HepG2 (cell line): ENCODE results near the gene NUP153. TPM values are rescaled to one million over a fixed set of nuclear protein-coding genes. Genes with fewer than 3 reads are reported as not detected.

Source experiments
- AGO2 ChIP-seq: fragments of 200-400 bp; formaldehyde crosslinking; optimal IDR thresholded peaks from 2 replicates; pipeline ENCODE3; 2017; ENCODE audit warnings: mild to moderate bottlenecking, low read depth, low read length, moderate library complexity
- BORCS8-MEF2B ChIP-seq: sonication (generic); formaldehyde crosslinking; IDR thresholded peaks from 2 replicates; pipeline ENCODE4 v1.8.0; 2022; ENCODE audit warnings: mild to moderate bottlenecking, missing genetic modification reagents
- CHD2 ChIP-seq: IDR thresholded peaks from 2 replicates; pipeline ENCODE4 v1.6.1; 2011; ENCODE audit warnings: low read depth, low read length, improper control_type of control experiment
- CREM ChIP-seq, 2 experiments: sonication (generic) in 1 of 2; formaldehyde crosslinking in 1 of 2; IDR thresholded peaks; 2 replicates each; pipeline versions ENCODE4 v1.4.0 to v1.6.1; 2016 to 2020; ENCODE audit warnings: antibody characterized with exemption in 1 of 2, mild to moderate bottlenecking in 1 of 2, missing genetic modification reagents in 1 of 2
- HNRNPH1 ChIP-seq: fragments of 200-400 bp; formaldehyde crosslinking; optimal IDR thresholded peaks from 2 replicates; pipeline ENCODE3; 2017; ENCODE audit warnings: mild to moderate bottlenecking, low read depth, low read length
- HOXA5 ChIP-seq: sonication (generic); formaldehyde crosslinking; IDR thresholded peaks from 2 replicates; pipeline ENCODE4 v1.4.0; 2020; ENCODE audit warnings: missing genetic modification reagents
- SKI ChIP-seq: fragments of 450-650 bp; IDR thresholded peaks from one replicate; pipeline ENCODE4 v1.6.1; 2018; ENCODE audit warnings: mild to moderate bottlenecking; ENCODE audit not compliant: partially characterized antibody
- ZNF235 ChIP-seq: sonication (generic); formaldehyde crosslinking; IDR thresholded peaks from 2 replicates; pipeline ENCODE4 v1.8.1; 2023; ENCODE audit warnings: mild to moderate bottlenecking, missing genetic modification reagents, borderline replicate concordance
- ZNF30 ChIP-seq: sonication (generic); formaldehyde crosslinking; IDR thresholded peaks from 2 replicates; pipeline ENCODE4 v1.5.0; 2020; ENCODE audit warnings: mild to moderate bottlenecking, missing genetic modification reagents
- ZNF44 ChIP-seq: sonication (generic); formaldehyde crosslinking; IDR thresholded peaks from 2 replicates; pipeline ENCODE4 v1.5.1; 2020; ENCODE audit warnings: mild to moderate bottlenecking, missing genetic modification reagents
- ZNF550 ChIP-seq: sonication (generic); formaldehyde crosslinking; IDR thresholded peaks from 2 replicates; pipeline ENCODE4 v1.4.0; 2020; ENCODE audit warnings: mild to moderate bottlenecking, missing genetic modification reagents, borderline replicate concordance
- ZNF883 ChIP-seq: sonication (generic); formaldehyde crosslinking; IDR thresholded peaks from 2 replicates; pipeline ENCODE4 v1.5.1; 2020; ENCODE audit warnings: mild to moderate bottlenecking, missing genetic modification reagents; ENCODE audit errors: not compliant biosample characterization
- polyA plus RNA-seq, 8 experiments: library from polyadenylated mRNA; depleted of rRNA in 3 of 8; stranded (reverse) in 7 of 8; unstranded in 1 of 8; fragments of >200 nt; fragmentation: Illumina TruSeq in 4 of 8; extraction: Trizol in 4 of 8; gene quantifications; 2 replicates each; pipeline versions ENCODE4 v1.2.1 to v1.2.3, GENCODE V29; 2011 to 2016; ENCODE audit warnings: low read depth in 4 of 8, missing spikeins in 1 of 8, mixed read lengths in 1 of 8; ENCODE audit not compliant: insufficient read depth in 1 of 8
- total RNA-seq, 5 experiments: library from RNA; depleted of rRNA; stranded (reverse); fragments of >200 nt; fragmentation: Illumina TruSeq; extraction: Trizol; gene quantifications; 2 replicates each; pipeline ENCODE4 v1.2.3, GENCODE V29; 2016; ENCODE audit warnings: low read depth in 1 of 5
- TF ChIP-seq, protein P1 (sequence below): sonication (generic); formaldehyde crosslinking; IDR thresholded peaks from 2 replicates; pipeline ENCODE4 v1.4.0; 2020; ENCODE audit warnings: missing genetic modification reagents
- TF ChIP-seq, protein P2 (sequence below): sonication (generic); formaldehyde crosslinking; IDR thresholded peaks from 2 replicates; pipeline ENCODE4 v1.4.0; 2020; ENCODE audit warnings: mild to moderate bottlenecking, missing genetic modification reagents
- TF ChIP-seq, protein P3 (sequence below): sonication (generic); formaldehyde crosslinking; IDR thresholded peaks from 2 replicates; pipeline ENCODE4 v1.8.1; 2023; ENCODE audit warnings: missing genetic modification reagents, mild to moderate bottlenecking, borderline replicate concordance
- TF ChIP-seq, protein P4 (sequence below): sonication (generic); formaldehyde crosslinking; conservative IDR thresholded peaks from 2 replicates; pipeline ENCODE4 v1.4.0; 2020; ENCODE audit warnings: missing genetic modification reagents
- TF ChIP-seq, protein P5 (sequence below): sonication (generic); formaldehyde crosslinking; IDR thresholded peaks from 2 replicates; pipeline ENCODE4 v1.4.0; 2020; ENCODE audit warnings: missing genetic modification reagents, mild to moderate bottlenecking, borderline replicate concordance

Gene NUP153
- total and polyA plus RNA-seq, 2 of the 13 experiments (the other 11 are each of a cell fraction or from before 2014, with no cell fraction given): 29.8 to 55.2 TPM

DNA sequence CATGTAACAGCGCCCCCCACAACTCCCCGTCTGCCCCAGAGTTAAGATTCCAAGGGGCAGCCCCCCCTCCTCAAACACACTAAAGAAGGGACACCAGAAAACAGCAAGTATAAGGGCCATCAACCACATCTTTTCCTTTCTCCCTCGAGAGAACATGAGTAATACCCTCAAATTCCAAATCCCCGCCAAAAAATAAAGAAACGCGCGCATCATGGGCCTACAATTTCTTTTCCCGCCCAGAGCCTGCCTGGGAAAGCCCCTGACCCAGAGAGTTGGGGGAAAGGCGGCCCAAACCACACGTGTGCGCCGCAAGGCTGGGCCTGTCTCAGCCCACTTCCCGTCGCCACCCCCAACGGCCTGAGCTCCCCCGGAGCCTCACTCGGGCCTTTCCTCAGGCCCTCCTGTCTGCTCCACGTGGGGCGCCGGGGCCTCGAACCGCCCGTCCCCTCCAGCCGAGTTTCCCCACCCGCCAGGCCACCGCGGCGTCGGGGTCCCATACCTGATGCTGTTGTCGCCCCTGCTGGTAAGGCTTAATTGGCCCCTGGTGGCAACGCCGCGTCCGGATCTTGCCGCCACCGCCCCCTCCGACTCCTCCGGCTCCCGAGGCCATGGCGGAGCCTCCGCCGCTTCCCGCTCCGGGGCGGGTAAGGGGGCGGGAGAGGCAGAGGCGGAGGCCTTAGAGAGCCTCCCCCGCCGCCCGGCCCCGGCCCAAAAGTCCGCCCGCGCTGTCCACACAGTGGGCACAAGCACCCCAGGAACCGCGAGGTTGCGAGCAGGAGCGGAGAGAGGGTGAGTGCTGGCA is 746 bp downstream of the NUP153 start (continued):
- peak; percentile 66 for TF ChIP-seq BORCS8-MEF2B (CRISPR knock-in tag)
- no peak for TF ChIP-seq CREM (IDR thresholded peaks at IDR 0.05)
- peak; percentile 41 for TF ChIP-seq CREM (CRISPR knock-in tag; IDR thresholded peaks at IDR 0.05)
- TF ChIP-seq, protein P1, sequence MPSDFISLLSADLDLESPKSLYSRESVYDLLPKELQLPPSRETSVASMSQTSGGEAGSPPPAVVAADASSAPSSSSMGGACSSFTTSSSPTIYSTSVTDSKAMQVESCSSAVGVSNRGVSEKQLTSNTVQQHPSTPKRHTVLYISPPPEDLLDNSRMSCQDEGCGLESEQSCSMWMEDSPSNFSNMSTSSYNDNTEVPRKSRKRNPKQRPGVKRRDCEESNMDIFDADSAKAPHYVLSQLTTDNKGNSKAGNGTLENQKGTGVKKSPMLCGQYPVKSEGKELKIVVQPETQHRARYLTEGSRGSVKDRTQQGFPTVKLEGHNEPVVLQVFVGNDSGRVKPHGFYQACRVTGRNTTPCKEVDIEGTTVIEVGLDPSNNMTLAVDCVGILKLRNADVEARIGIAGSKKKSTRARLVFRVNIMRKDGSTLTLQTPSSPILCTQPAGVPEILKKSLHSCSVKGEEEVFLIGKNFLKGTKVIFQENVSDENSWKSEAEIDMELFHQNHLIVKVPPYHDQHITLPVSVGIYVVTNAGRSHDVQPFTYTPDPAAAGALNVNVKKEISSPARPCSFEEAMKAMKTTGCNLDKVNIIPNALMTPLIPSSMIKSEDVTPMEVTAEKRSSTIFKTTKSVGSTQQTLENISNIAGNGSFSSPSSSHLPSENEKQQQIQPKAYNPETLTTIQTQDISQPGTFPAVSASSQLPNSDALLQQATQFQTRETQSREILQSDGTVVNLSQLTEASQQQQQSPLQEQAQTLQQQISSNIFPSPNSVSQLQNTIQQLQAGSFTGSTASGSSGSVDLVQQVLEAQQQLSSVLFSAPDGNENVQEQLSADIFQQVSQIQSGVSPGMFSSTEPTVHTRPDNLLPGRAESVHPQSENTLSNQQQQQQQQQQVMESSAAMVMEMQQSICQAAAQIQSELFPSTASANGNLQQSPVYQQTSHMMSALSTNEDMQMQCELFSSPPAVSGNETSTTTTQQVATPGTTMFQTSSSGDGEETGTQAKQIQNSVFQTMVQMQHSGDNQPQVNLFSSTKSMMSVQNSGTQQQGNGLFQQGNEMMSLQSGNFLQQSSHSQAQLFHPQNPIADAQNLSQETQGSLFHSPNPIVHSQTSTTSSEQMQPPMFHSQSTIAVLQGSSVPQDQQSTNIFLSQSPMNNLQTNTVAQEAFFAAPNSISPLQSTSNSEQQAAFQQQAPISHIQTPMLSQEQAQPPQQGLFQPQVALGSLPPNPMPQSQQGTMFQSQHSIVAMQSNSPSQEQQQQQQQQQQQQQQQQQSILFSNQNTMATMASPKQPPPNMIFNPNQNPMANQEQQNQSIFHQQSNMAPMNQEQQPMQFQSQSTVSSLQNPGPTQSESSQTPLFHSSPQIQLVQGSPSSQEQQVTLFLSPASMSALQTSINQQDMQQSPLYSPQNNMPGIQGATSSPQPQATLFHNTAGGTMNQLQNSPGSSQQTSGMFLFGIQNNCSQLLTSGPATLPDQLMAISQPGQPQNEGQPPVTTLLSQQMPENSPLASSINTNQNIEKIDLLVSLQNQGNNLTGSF (CRISPR knock-in tag): peak; percentile 39; the same call in 1 of the 2 replicates
- TF ChIP-seq ZNF44 (CRISPR knock-in tag): no peak
- peak; percentile 15; the same call in 1 of the 2 replicates for TF ChIP-seq ZNF30
- TF ChIP-seq, protein P2, sequence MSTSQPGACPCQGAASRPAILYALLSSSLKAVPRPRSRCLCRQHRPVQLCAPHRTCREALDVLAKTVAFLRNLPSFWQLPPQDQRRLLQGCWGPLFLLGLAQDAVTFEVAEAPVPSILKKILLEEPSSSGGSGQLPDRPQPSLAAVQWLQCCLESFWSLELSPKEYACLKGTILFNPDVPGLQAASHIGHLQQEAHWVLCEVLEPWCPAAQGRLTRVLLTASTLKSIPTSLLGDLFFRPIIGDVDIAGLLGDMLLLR (CRISPR knock-in tag): peak; percentile 91; the same call in 1 of the 2 replicates
- peak; percentile 62 for TF ChIP-seq ZNF883 (CRISPR knock-in tag)
- TF ChIP-seq, protein P3, sequence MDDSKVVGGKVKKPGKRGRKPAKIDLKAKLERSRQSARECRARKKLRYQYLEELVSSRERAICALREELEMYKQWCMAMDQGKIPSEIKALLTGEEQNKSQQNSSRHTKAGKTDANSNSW (CRISPR knock-in tag): peak; percentile 88
- no peak for TF ChIP-seq HNRNPH1
- TF ChIP-seq HOXA5 (CRISPR knock-in tag): peak; percentile 49; the same call in 1 of the 2 replicates
- TF ChIP-seq ZNF235 (CRISPR knock-in tag): no peak
- no peak for TF ChIP-seq CHD2
- TF ChIP-seq, protein P4, sequence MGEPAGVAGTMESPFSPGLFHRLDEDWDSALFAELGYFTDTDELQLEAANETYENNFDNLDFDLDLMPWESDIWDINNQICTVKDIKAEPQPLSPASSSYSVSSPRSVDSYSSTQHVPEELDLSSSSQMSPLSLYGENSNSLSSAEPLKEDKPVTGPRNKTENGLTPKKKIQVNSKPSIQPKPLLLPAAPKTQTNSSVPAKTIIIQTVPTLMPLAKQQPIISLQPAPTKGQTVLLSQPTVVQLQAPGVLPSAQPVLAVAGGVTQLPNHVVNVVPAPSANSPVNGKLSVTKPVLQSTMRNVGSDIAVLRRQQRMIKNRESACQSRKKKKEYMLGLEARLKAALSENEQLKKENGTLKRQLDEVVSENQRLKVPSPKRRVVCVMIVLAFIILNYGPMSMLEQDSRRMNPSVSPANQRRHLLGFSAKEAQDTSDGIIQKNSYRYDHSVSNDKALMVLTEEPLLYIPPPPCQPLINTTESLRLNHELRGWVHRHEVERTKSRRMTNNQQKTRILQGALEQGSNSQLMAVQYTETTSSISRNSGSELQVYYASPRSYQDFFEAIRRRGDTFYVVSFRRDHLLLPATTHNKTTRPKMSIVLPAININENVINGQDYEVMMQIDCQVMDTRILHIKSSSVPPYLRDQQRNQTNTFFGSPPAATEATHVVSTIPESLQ (CRISPR knock-in tag): no peak
- no peak for TF ChIP-seq SKI
- TF ChIP-seq, protein P5, sequence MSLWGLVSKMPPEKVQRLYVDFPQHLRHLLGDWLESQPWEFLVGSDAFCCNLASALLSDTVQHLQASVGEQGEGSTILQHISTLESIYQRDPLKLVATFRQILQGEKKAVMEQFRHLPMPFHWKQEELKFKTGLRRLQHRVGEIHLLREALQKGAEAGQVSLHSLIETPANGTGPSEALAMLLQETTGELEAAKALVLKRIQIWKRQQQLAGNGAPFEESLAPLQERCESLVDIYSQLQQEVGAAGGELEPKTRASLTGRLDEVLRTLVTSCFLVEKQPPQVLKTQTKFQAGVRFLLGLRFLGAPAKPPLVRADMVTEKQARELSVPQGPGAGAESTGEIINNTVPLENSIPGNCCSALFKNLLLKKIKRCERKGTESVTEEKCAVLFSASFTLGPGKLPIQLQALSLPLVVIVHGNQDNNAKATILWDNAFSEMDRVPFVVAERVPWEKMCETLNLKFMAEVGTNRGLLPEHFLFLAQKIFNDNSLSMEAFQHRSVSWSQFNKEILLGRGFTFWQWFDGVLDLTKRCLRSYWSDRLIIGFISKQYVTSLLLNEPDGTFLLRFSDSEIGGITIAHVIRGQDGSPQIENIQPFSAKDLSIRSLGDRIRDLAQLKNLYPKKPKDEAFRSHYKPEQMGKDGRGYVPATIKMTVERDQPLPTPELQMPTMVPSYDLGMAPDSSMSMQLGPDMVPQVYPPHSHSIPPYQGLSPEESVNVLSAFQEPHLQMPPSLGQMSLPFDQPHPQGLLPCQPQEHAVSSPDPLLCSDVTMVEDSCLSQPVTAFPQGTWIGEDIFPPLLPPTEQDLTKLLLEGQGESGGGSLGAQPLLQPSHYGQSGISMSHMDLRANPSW: no peak
- peak; percentile 97 for TF ChIP-seq AGO2
- 0 out of 2 replicates have a peak, but pooled peaks have one; percentile 17 for TF ChIP-seq ZNF550 (CRISPR knock-in tag)
